Naive thymus-derived CD8-positive, alpha-beta T cell (primary cell): ENCODE data around the gene ARHGEF38. TPM values are rescaled to one million over a fixed set of nuclear protein-coding genes. Genes with fewer than 3 reads are reported as not detected.

ENCODE experiments used
- ATAC-seq, 2 donors: fragments of 150-1000 bp; cut with Tn5 transposase in 1 of 2; sonication (Bioruptor Pico), chemical (Tn5 transposase) in 1 of 2; 1 replicate in 1 of 2; 2 replicates in 1 of 2; pipeline ENCODE4 v1.10.0; 2021; ENCODE audit warnings: mild to moderate bottlenecking in 2 of 2, moderate library complexity in 2 of 2
- POLR2A ChIA-PET: fragments of 350-600 bp; sonication (Branson Sonifier 250); formaldehyde crosslinking; loops from one replicate; lab custom pipeline; 2021; ENCODE audit warnings: antibody characterized with exemption; lab: Charles Lee
- DNase-seq, 10 donors: peaks; one replicate each; pipeline versions ENCODE4 v3.0.0 to v3.0.0-alpha.2; 2020 to 2022
- H3K27ac Mint-ChIP-seq, 10 donors: one replicate each; pipeline ENCODE4 v1.8.0; 2020 to 2022; ENCODE audit warnings: mild to moderate bottlenecking in 10 of 10, mixed read lengths in 10 of 10, moderate library complexity in 4 of 10, inconsistent platforms in 1 of 10
- H3K27me3 Mint-ChIP-seq, 5 donors: one replicate each; pipeline ENCODE4 v1.8.0; 2021 to 2022; ENCODE audit warnings: mixed read lengths in 5 of 5
- H3K36me3 Mint-ChIP-seq, 3 donors: one replicate each; pipeline ENCODE4 v1.8.0; 2020 to 2022; ENCODE audit warnings: mixed read lengths in 3 of 3, mild to moderate bottlenecking in 2 of 3, inconsistent platforms in 1 of 3
- H3K4me1 Mint-ChIP-seq, 4 donors: one replicate each; pipeline ENCODE4 v1.8.0; 2021 to 2022; ENCODE audit warnings: mixed read lengths in 4 of 4
- H3K4me3 Mint-ChIP-seq, 10 donors: one replicate each; pipeline ENCODE4 v1.8.0; 2020 to 2022; ENCODE audit warnings: mild to moderate bottlenecking in 10 of 10, mixed read lengths in 10 of 10, moderate library complexity in 6 of 10, inconsistent platforms in 1 of 10
- H3K9me3 Mint-ChIP-seq, 9 donors: one replicate each; pipeline ENCODE4 v1.8.0; 2020 to 2022; ENCODE audit warnings: mixed read lengths in 9 of 9, mild to moderate bottlenecking in 3 of 9, inconsistent platforms in 1 of 9, moderate library complexity in 1 of 9
- polyA plus RNA-seq, 3 donors: library from polyadenylated mRNA; unstranded; fragments of 300-500 nt; fragmentation: Illumina TruSeq; gene quantifications; one replicate each; pipeline ENCODE4 v1.2.3, GENCODE V29; 2021
- total RNA-seq, 8 experiments: library from RNA in 2 of 8; stranded (reverse) in 2 of 8; gene quantifications; one replicate each; pipeline ENCODE4 v1.2.3 and lab custom pipeline; 2021 to 2026

ARHGEF38 gene
- total and polyA plus RNA-seq, 5 experiments from 2014 or later: not detected

GRCh38 chr4:105625214-105625613, 72.8 kb downstream of the ARHGEF38 start:
- POLR2A ChIA-PET: no interaction called here
- H3K4me1 Mint-ChIP-seq: peaks cover 0 to 2% (median 0%) of the 10 kb centered on the region in 4 donors
- no peak overlapping the region for H3K4me3 Mint-ChIP-seq
- H3K27ac Mint-ChIP-seq: no peak overlapping the region
- no peaks in the 10 kb centered on the region for H3K9me3 Mint-ChIP-seq
- no peak for ATAC-seq
- H3K36me3 Mint-ChIP-seq: no peaks in the 10 kb centered on the region
- DNase-seq: no peak
- peaks cover 2 to 26% (median 14%) of the 10 kb centered on the region in 5 donors for H3K27me3 Mint-ChIP-seq

GRCh38 chr4:105626846-105627245, 74.4 kb downstream of the ARHGEF38 start:
- Mint-ChIP-seq H3K9me3 (no peaks in the 10 kb centered on the region), H3K4me1 (peaks cover 0 to 2% (median 0%) of the 10 kb centered on the region in 4 donors), H3K27me3 (peaks cover 2 to 23% (median 11%) of the 10 kb centered on the region in 5 donors), H3K36me3 (no peaks in the 10 kb centered on the region), H3K27ac (no peak overlapping the region), H3K4me3 (no peak overlapping the region)
- ATAC-seq (no peak), DNase-seq (no peak)
- POLR2A ChIA-PET: no interaction called here

GRCh38 chr4:105627620-105628019, 75.2 kb downstream of the ARHGEF38 start:
- POLR2A ChIA-PET: no interaction called here
- ATAC-seq (no peak), DNase-seq (no peak)
- no peaks in the 10 kb centered on the region for H3K36me3 Mint-ChIP-seq
- H3K4me3 Mint-ChIP-seq: no peak overlapping the region
- no peaks in the 10 kb centered on the region for H3K9me3 Mint-ChIP-seq
- peaks cover 3 to 23% (median 11%) of the 10 kb centered on the region in 5 donors for H3K27me3 Mint-ChIP-seq
- peaks cover 0 to 2% (median 0%) of the 10 kb centered on the region in 4 donors for H3K4me1 Mint-ChIP-seq
- no peak overlapping the region for H3K27ac Mint-ChIP-seq

GRCh38 chr4:105630670-105631655, 78.5 kb downstream of the ARHGEF38 start:
- no peak overlapping the region for H3K27ac Mint-ChIP-seq
- H3K36me3 Mint-ChIP-seq: no peaks in the 10 kb centered on the region
- H3K4me3 Mint-ChIP-seq: no peak overlapping the region
- ATAC-seq (no peak), DNase-seq (no peak)
- H3K4me1 Mint-ChIP-seq: no peaks in the 10 kb centered on the region
- H3K9me3 Mint-ChIP-seq: no peaks in the 10 kb centered on the region
- POLR2A ChIA-PET: no interaction called here
- H3K27me3 Mint-ChIP-seq: peaks cover 3 to 23% (median 9%) of the 10 kb centered on the region in 5 donors

- POLR2A ChIA-PET: no interaction called here
- Mint-ChIP-seq H3K4me3 (no peak overlapping the region), H3K27ac (peak overlapping the region in 1 of 10 donors; percentile 40), H3K9me3 (no peaks in the 10 kb centered on the region), H3K27me3 (peaks cover 3 to 16% (median 5%) of the 10 kb centered on the region in 5 donors), H3K4me1 (no peaks in the 10 kb centered on the region), H3K36me3 (no peaks in the 10 kb centered on the region)
- ATAC-seq: no peak
- DNase-seq: no peak
Observed at GRCh38 chr4:105631818-105632400, 79.5 kb downstream of the ARHGEF38 start.

GRCh38 chr4:105632599-105632998, 80.2 kb downstream of the ARHGEF38 start:
- peaks cover 2 to 4% (median 3%) of the 10 kb centered on the region in 4 donors for H3K4me1 Mint-ChIP-seq
- DNase-seq (no peak), ATAC-seq (no peak)
- POLR2A ChIA-PET: no interaction called here
- no peaks in the 10 kb centered on the region for H3K36me3 Mint-ChIP-seq
- no peaks in the 10 kb centered on the region for H3K9me3 Mint-ChIP-seq
- H3K4me3 Mint-ChIP-seq: no peak overlapping the region
- H3K27ac Mint-ChIP-seq: no peak overlapping the region
- peaks cover 2 to 12% (median 3%) of the 10 kb centered on the region in 5 donors for H3K27me3 Mint-ChIP-seq

GRCh38 chr4:105633241-105633640, 80.8 kb downstream of the ARHGEF38 start:
- POLR2A ChIA-PET: no interaction called here
- no peak for ATAC-seq

GRCh38 chr4:105634402-105635080, 82.1 kb downstream of the ARHGEF38 start:
- peaks cover 3 to 6% (median 5%) of the 10 kb centered on the region in 4 donors for H3K4me1 Mint-ChIP-seq
- no peaks in the 10 kb centered on the region for H3K36me3 Mint-ChIP-seq
- H3K27ac Mint-ChIP-seq: no peak overlapping the region
- peaks cover 0 to 2% (median 1%) of the 10 kb centered on the region in 5 donors for H3K27me3 Mint-ChIP-seq
- POLR2A ChIA-PET: no interaction called here
- ATAC-seq (no peak), DNase-seq (no peak)
- no peak overlapping the region for H3K4me3 Mint-ChIP-seq
- H3K9me3 Mint-ChIP-seq: no peaks in the 10 kb centered on the region

More at GRCh38 chr4:105633241-105633640, 80.8 kb downstream of the ARHGEF38 start:
- Mint-ChIP-seq H3K9me3 (no peaks in the 10 kb centered on the region), H3K27me3 (peaks cover 1 to 9% (median 2%) of the 10 kb centered on the region in 5 donors), H3K4me1 (peaks cover 3 to 6% (median 5%) of the 10 kb centered on the region in 4 donors), H3K4me3 (no peak overlapping the region), H3K36me3 (no peaks in the 10 kb centered on the region), H3K27ac (no peak overlapping the region)
- DNase-seq: no peak

- Mint-ChIP-seq H3K27ac (peak overlapping the region in 1 of 10 donors; percentile 25), H3K9me3 (no peaks in the 10 kb centered on the region), H3K4me1 (peaks cover 3 to 6% (median 5%) of the 10 kb centered on the region in 4 donors), H3K27me3 (peaks cover 4 to 10% (median 5%) of the 10 kb centered on the region in 5 donors), H3K4me3 (no peak overlapping the region), H3K36me3 (no peaks in the 10 kb centered on the region)
- POLR2A ChIA-PET: no interaction called here
- ATAC-seq (peak in 1 of 2 donors; percentile 58), DNase-seq (peak in 6 of 10 donors; percentile 3 to 65 (median 11))
Observed at GRCh38 chr4:105637408-105638176, 85.2 kb downstream of the ARHGEF38 start.

GRCh38 chr4:105641845-105642244, 89.4 kb downstream of the ARHGEF38 start:
- Mint-ChIP-seq H3K4me1 (peaks cover 3 to 6% (median 5%) of the 10 kb centered on the region in 4 donors), H3K4me3 (no peak overlapping the region), H3K27me3 (peaks cover 8 to 20% (median 17%) of the 10 kb centered on the region in 5 donors), H3K27ac (no peak overlapping the region), H3K36me3 (no peaks in the 10 kb centered on the region), H3K9me3 (no peaks in the 10 kb centered on the region)
- POLR2A ChIA-PET: no interaction called here
- no peak for ATAC-seq
- no peak for DNase-seq

- no peak overlapping the region for H3K27ac Mint-ChIP-seq
- no peak for ATAC-seq
- H3K4me3 Mint-ChIP-seq: no peak overlapping the region
- POLR2A ChIA-PET: no interaction called here
- H3K9me3 Mint-ChIP-seq: no peaks in the 10 kb centered on the region
- no peak for DNase-seq
- no peaks in the 10 kb centered on the region for H3K36me3 Mint-ChIP-seq
- peaks cover 17 to 29% (median 21%) of the 10 kb centered on the region in 5 donors for H3K27me3 Mint-ChIP-seq
- no peaks in the 10 kb centered on the region for H3K4me1 Mint-ChIP-seq
Observed at GRCh38 chr4:105644257-105644656, 91.8 kb downstream of the ARHGEF38 start.

- no peak for ATAC-seq
- H3K9me3 Mint-ChIP-seq: no peaks in the 10 kb centered on the region
- POLR2A ChIA-PET: no interaction called here
- H3K27ac Mint-ChIP-seq: no peak overlapping the region
- peaks cover 14 to 34% (median 27%) of the 10 kb centered on the region in 5 donors for H3K27me3 Mint-ChIP-seq
- H3K4me3 Mint-ChIP-seq: no peak overlapping the region
- no peaks in the 10 kb centered on the region for H3K36me3 Mint-ChIP-seq
- no peak for DNase-seq
- H3K4me1 Mint-ChIP-seq: no peaks in the 10 kb centered on the region
Observed at GRCh38 chr4:105645440-105645839, 93.0 kb downstream of the ARHGEF38 start.
